IPS-15b (cell line): ENCODE measurements around the gene BRD4.
"Not testable (repeated sequence)": the region's sequence is repeated elsewhere in the genome, so short reads cannot be mapped to it uniquely, and the experiment has no call there.

Experiments
- H3K27me3 ChIP-seq: one replicate; pipeline ENCODE4 v1.6.1; 2013; ENCODE audit warnings: low read length; ENCODE audit not compliant: control insufficient read depth, insufficient read depth
- H3K36me3 ChIP-seq: one replicate; pipeline ENCODE4 v1.6.1; 2013; ENCODE audit warnings: low read length; ENCODE audit not compliant: control insufficient read depth, insufficient read depth
- H3K4me1 ChIP-seq: one replicate; pipeline ENCODE4 v1.6.1; 2013; ENCODE audit warnings: mild to moderate bottlenecking, low read length; ENCODE audit not compliant: control insufficient read depth, insufficient read depth
- H3K4me3 ChIP-seq: one replicate; pipeline ENCODE4 v1.5.1; 2013; ENCODE audit warnings: low read depth, low read length
- H3K9ac ChIP-seq: one replicate; pipeline ENCODE4 v1.6.1; 2013; ENCODE audit warnings: low read depth, mild to moderate bottlenecking, low read length
- H3K9me3 ChIP-seq: one replicate; pipeline ENCODE4 v1.6.1; 2013; ENCODE audit warnings: mild to moderate bottlenecking, low read length; ENCODE audit not compliant: control insufficient read depth, insufficient read depth

The BRD4 gene

GRCh38 chr19:15371786-15372380 is 39.5 kb upstream of the BRD4 start:
- no peaks in the 10 kb centered on the region for H3K9me3 ChIP-seq
- H3K36me3 ChIP-seq: peaks cover 60% of the 10 kb centered on the region
- peaks cover 2% of the 10 kb centered on the region for H3K4me1 ChIP-seq
- H3K27me3 ChIP-seq: no peaks in the 10 kb centered on the region
- H3K9ac ChIP-seq: no peak overlapping the region
- H3K4me3 ChIP-seq: no peak overlapping the region

GRCh38 chr19:15371119-15371518 is 38.8 kb upstream of the BRD4 start:
- Histone ChIP-seq H3K9ac (no peak overlapping the region), H3K27me3 (no peaks in the 10 kb centered on the region), H3K36me3 (peaks cover 61% of the 10 kb centered on the region), H3K9me3 (no peaks in the 10 kb centered on the region), H3K4me3 (no peak overlapping the region), H3K4me1 (peaks cover 2% of the 10 kb centered on the region)

- H3K9me3 ChIP-seq: no peaks in the 10 kb centered on the region
- H3K4me1 ChIP-seq: no peaks in the 10 kb centered on the region
- no peak overlapping the region for H3K4me3 ChIP-seq
- peaks cover 68% of the 10 kb centered on the region for H3K36me3 ChIP-seq
- H3K9ac ChIP-seq: no peak overlapping the region
- H3K27me3 ChIP-seq: no peaks in the 10 kb centered on the region
Measured at GRCh38 chr19:15369594-15369891, 37.2 kb upstream of the BRD4 start.

GRCh38 chr19:15368798-15369593 is 36.7 kb upstream of the BRD4 start:
- Histone ChIP-seq H3K4me3 (no peak overlapping the region), H3K9me3 (no peaks in the 10 kb centered on the region), H3K36me3 (peaks cover 66% of the 10 kb centered on the region), H3K9ac (no peak overlapping the region), H3K4me1 (no peaks in the 10 kb centered on the region), H3K27me3 (no peaks in the 10 kb centered on the region)

GRCh38 chr19:15368051-15368632 is 35.8 kb upstream of the BRD4 start:
- Histone ChIP-seq H3K4me1 (no peaks in the 10 kb centered on the region), H3K27me3 (no peaks in the 10 kb centered on the region), H3K36me3 (peaks cover 59% of the 10 kb centered on the region), H3K9ac (no peak overlapping the region), H3K4me3 (no peak overlapping the region), H3K9me3 (no peaks in the 10 kb centered on the region)

- no peaks in the 10 kb centered on the region for H3K9me3 ChIP-seq
- H3K9ac ChIP-seq: no peak overlapping the region
- H3K4me3 ChIP-seq: no peak overlapping the region
- H3K27me3 ChIP-seq: no peaks in the 10 kb centered on the region
- H3K36me3 ChIP-seq: peaks cover 59% of the 10 kb centered on the region
- no peaks in the 10 kb centered on the region for H3K4me1 ChIP-seq
Measured at GRCh38 chr19:15367439-15367838, 35.1 kb upstream of the BRD4 start.

- Histone ChIP-seq H3K4me3 (no peak overlapping the region), H3K4me1 (no peaks in the 10 kb centered on the region), H3K27me3 (no peaks in the 10 kb centered on the region), H3K9me3 (no peaks in the 10 kb centered on the region), H3K9ac (no peak overlapping the region), H3K36me3 (peaks cover 63% of the 10 kb centered on the region)
Measured at GRCh38 chr19:15365264-15365663, 32.9 kb upstream of the BRD4 start.

GRCh38 chr19:15363791-15364190 is 31.5 kb upstream of the BRD4 start:
- H3K9me3 ChIP-seq, H3K4me1 ChIP-seq, H3K27me3 ChIP-seq, H3K4me3 ChIP-seq, H3K9ac ChIP-seq: not testable (repeated sequence)
- peaks cover 61% of the 10 kb centered on the region for H3K36me3 ChIP-seq

GRCh38 chr19:15363048-15363447 is 30.7 kb upstream of the BRD4 start:
- H3K36me3 ChIP-seq: peaks cover 61% of the 10 kb centered on the region
- not testable (repeated sequence) for H3K9ac ChIP-seq, H3K4me3 ChIP-seq, H3K4me1 ChIP-seq, H3K9me3 ChIP-seq, H3K27me3 ChIP-seq

GRCh38 chr19:15360015-15360414 is 27.7 kb upstream of the BRD4 start:
- H3K27me3 ChIP-seq, H3K9ac ChIP-seq, H3K4me3 ChIP-seq, H3K4me1 ChIP-seq, H3K9me3 ChIP-seq: not testable (repeated sequence)
- peaks cover 50% of the 10 kb centered on the region for H3K36me3 ChIP-seq

GRCh38 chr19:15358918-15359317 is 26.6 kb upstream of the BRD4 start:
- Histone ChIP-seq H3K9ac (no peak overlapping the region), H3K36me3 (peaks cover 51% of the 10 kb centered on the region), H3K4me3 (no peak overlapping the region), H3K4me1 (no peaks in the 10 kb centered on the region), H3K27me3 (no peaks in the 10 kb centered on the region), H3K9me3 (no peaks in the 10 kb centered on the region)

GRCh38 chr19:15357906-15358305 is 25.6 kb upstream of the BRD4 start:
- H3K36me3 ChIP-seq: peaks cover 51% of the 10 kb centered on the region
- H3K4me3 ChIP-seq: no peak overlapping the region
- no peak overlapping the region for H3K9ac ChIP-seq

More at GRCh38 chr19:15357906-15358305, 25.6 kb upstream of the BRD4 start:
- no peaks in the 10 kb centered on the region for H3K9me3 ChIP-seq
- H3K27me3 ChIP-seq: no peaks in the 10 kb centered on the region
- no peaks in the 10 kb centered on the region for H3K4me1 ChIP-seq
